NCI-H1417 (cell line): ENCODE data around the gene ANG.

Experiments used
- DNase-seq, 3 experiments: peaks; one replicate each; lab custom pipeline; 2025; lab: John Stamatoyannopoulos, UW

ANG gene

DNA sequence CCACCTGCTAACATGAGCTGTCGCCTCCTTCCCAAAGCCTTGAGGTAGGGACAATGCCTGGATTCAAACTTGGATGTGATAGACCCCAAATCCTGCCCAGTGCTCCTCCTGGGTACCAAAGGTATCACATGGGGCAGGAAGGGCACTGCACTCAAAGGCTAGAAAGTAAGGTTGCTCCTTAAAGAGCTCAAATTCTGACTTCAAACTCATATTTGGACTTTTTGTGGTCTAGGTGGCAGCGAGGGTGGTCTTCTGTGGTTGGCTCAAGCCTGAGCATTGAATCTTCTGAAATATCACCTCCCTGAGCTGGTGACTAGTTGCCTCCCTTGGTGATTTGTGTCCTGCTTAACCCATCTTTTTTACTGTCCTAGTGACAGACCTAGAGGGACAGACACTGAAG is 12.5 kb upstream of the ANG start:
- no peak for DNase-seq

- no peak for DNase-seq
Measured at GRCh38 chr14:20679907-20680306, 8.7 kb upstream of the ANG start.

DNA sequence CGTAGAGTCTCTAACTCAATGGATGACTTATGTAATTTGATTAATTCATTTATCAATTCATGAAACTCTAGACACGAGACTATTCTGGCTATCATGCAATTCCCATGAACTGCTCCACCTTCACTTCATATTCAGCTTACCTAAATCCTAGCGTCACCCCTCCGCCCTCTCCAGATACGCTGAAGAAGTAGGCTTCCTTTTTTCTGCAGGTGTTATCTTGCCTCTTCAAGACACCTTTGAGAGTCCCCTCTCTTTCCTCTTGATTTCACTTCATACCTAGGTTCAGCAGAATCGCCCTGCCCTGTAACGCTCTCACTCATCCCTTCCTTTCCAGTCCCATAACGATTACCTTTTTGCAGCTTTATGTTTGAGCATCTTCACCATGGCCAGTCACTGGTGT is 8.2 kb upstream of the ANG start:
- no peak for DNase-seq

DNA sequence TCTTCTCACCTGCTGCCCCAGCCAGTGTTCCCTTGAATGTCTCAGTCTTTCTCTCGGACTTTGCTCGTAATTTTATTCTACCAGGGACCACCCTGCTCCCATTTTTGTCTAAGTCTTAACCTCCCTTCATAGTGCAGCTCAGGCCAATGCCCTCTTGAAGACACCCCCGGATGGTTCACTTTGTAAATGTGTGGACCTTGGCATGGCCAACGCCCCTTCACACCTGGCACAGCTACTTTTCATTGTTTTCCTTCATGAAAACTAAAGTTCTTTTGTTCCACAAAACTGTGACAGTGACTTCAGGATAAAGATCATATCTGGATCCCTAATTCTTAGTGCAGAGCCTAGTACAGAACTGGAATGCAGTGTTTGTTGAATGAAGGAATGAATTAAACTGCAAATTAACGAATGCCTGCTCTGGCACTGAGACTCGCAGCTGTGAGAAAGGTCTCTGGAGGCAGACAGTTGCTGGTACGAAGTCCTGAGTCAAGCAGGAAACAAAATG is 7.7 kb upstream of the ANG start:
- no peak for DNase-seq

DNA sequence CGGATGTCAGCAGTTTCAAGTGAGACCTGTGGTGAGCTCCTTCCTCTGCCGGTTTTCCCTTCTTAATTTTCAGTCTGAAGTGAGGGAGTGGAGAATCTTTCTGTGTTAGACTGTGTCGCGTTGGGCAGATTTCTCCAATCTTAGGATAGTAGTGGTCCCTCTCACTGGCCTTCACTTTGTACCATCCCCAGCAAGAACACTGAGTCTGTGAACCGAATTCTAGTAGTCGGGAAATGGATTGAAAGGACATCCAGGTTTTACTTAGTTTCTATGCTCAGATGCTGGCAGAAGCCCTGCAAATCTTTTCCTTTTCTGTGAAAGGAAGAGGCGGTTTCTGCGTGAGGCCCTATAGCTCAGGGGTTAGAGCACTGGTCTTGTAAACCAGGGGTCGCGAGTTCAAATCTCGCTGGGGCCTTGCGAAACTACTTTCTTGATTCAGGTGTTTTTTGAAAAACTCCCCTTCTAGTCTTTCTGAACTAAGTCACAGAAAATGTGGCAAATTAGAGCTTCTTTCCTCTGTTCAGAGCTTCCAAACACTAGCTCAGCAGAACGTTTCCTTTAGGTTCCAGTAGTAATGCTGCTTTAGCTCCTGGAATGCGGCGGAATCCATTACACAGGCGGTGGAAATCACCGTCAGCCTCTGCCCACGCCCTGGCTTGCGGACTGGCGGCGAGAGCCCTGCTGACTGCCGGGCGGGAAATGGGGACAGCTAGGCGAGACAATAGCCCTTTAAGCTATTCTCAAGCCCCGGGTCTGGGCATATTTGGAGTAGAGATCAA is 7.0 kb upstream of the ANG start:
- DNase-seq: peak in 2 of 3 experiments; percentile 51 to 82

- no peak for DNase-seq
Measured at GRCh38 chr14:20682127-20682434, 6.5 kb upstream of the ANG start.

- peak in 1 of 3 experiments; percentile 79 for DNase-seq
Measured at GRCh38 chr14:20682435-20683124, 6.0 kb upstream of the ANG start.

DNA sequence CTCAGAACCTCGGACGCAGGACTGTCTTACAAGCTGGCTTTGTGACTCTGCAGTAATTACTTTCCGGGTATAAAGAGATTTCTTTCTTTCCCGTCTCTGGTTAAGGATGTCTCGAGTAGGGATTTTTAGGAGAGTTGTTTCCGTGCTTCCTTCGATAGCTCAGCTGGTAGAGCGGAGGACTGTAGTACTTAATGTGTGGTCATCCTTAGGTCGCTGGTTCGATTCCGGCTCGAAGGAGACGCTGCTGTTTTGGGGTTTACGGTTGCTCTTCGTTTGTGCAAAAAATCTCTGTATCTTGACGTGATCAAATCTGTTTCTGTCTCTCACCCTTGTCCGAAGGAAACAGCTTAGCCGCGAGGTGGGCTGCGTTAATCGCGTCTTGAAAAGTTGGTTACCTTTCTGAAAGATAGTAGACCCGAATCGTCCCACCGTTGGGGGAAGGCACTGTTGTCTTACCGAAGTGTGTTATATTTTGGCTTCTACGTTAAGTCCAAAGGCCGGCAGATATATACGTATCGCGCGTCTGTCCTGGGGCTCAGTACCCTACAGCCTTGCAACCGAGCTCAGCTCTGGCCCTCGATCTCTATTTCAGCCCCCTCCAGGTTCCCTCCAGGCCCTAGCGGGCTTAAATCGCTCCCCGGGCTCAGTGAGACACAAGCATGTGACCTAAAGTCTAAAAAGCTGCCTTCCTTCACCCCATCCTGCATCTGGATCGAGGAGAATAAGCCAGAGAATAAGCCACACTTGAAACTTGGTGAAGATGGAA is 5.3 kb upstream of the ANG start:
- DNase-seq: peak in 1 of 3 experiments; percentile 82

DNA sequence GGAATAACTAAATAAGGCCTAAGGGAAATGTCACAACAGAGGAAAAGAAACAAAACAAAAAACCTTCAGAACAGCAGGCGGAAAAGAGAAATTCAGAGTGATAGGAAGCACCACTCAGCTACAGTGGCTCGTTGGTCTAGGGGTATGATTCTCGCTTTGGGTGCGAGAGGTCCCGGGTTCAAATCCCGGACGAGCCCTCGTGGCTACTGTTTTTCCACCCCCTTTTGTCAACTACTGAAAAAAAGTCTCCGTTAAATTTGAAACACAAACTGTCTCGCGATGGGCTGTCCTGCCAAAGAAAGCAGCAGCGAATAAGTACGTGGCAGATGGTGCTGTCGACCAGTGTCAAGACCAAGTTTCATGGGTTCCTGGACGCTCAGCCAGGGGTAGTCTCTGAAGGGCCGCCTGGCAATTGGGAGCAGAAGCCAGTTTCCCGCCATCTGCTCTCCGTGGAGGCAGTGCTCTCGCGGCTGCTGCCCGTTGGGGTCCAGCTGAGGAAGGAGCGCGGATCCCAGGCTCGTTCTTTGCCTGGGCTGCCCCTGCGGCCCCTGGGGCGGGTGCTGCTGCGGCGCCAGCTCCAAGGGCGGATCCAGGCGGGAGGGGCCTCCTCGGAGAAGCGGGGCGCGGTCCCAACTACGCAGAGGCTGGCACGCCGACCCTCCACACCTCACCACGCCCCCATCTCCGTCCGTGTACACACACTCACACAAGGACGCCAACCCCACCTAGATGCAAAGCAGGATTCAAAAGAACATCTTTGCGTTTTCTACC is 4.5 kb upstream of the ANG start, which contains the start of gene RNASE4:
RNASE4 (plus strand) TSS at position 670 of the 771 bp plus-strand sequence. CDS start 14,812 bp downstream, outside the sequence.
- peak in 1 of 3 experiments; percentile 57 for DNase-seq

DNA sequence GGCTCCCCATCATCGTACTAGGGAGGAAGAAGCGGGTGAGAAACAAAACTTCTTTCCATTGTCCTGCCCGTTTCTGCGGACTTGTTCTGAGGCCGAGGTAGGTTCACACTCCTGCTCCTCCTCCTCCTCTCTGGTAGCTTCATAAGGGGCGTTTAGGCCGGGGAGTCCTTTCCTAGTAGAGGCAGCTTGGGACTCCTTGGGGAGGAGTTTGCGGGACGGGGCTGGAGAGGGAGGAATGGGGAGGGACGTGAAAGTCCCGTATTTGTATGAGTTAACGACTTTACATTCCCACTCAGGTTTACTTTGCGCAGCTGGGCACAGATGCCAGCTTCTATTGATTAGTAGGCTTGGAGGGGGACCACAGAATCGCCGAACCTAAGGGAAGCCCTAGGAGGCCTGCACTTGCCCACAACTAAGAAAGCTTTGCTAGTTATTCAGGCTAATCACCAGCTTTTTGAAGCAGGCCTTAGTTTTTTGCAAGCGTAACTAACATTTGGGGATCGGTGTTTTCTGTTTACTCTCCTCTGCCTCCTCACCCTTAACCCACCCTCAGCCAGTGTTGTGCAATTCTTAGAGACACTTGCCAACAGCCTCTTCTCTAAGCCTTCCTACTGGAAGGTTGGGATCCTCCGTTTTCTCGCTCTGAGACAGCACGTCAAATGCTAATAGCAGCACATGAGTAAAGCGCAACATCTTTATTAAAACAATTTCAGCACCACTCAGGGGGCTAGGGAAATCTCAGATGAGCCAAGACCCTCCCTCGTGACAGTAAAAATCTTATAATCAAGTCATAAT is 3.7 kb upstream of the ANG start:
- no peak for DNase-seq

DNA sequence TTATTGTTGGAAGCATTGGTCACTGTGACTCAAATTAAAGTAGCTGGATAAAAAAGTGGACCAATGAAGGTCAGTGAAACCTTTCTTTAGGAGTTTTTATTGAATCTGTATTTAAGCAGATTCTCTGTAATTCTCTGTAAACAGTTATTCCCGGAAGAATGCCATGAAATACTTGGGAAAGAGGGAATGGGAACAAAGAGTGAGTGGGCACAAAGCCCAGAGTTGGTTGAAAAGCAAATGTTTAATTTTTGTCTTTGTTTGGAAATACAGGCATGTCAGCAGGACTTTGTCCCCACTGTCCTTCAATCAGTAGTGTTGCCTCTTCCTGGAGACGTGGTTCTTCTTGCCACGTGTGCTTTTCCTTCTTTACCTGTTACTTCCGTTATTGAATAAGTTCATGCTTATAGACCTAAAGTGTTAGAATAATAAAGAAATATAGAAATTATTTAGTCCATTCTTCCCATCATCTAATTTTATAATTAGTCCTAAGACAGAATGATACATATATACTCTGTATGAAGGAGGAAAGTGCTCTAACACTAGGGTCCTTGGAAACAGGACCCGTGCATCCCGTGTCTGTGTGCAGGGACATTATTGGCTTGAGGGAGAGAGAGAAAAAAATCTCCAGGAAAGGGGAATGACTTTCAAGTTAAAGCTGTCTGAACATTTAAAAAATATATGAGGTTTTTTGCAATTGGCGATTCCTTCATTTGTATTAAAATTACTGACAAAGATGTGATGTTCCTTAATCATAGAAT is 2.0 kb upstream of the ANG start:
- no peak for DNase-seq

- DNase-seq: no peak
Measured at GRCh38 chr14:20687362-20688166, 1.0 kb upstream of the ANG start.

- DNase-seq: peak; percentile 36 to 78 (median 51)
Measured at GRCh38 chr14:20690848-20691640, 2.5 kb downstream of the ANG start.

- no peak for DNase-seq
Measured at GRCh38 chr14:20692116-20692751, 3.7 kb downstream of the ANG start.

GRCh38 chr14:20696764-20697163 is 8.2 kb downstream of the ANG start:
- DNase-seq: no peak

- peak; percentile 30 to 68 (median 43) for DNase-seq
Measured at GRCh38 chr14:20697273-20698017, 8.9 kb downstream of the ANG start.

DNA sequence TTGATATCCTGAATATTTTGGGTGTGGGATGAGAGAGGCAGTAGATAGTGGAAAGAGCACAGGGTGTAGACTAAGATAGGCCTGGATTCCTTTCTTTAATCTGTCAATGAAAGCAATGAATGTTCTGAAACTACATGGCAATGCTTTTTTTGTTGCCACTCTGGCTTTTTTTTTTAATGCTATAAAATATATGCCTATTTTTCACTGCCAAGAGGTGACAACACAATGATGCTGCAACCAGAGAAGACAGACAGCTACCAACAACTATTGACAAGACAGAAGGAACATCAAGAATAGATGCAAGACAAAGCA is 9.4 kb downstream of the ANG start:
- no peak for DNase-seq
